ENCODE results near the gene LIPC. TPM values are rescaled to one million over a fixed set of nuclear protein-coding genes. Genes with fewer than 3 reads are reported as not detected.

LIPC gene
- total and polyA plus RNA-seq, 2 of the 4 experiments (the other 2 are of a cell fraction) = 0.07 TPM; not detected in 1

DNA sequence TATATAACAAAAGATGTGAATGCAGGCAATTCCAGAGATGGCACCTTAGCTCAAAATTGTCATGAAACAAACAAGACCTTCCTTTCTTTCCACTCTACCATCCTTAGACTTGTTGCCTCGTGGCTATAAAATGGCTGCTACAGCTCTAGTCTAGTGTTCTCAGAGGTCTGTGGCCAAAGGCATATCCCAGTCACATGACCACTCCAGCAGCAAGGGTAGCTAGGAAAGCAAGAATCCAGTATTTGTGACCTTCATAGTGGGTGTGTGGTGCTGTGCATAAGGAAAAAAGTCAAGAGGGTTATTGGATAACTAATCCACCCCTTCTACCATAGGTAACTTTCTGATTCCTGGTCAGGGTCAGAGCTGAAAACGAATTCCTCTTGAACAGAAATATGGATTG lies 27.1 kb upstream of the LIPC start:
- Histone ChIP-seq H2BK5ac (ENCODE audit: low read depth, low read length, poor library complexity, severe bottlenecking) (no peak overlapping the region), H4K20me1 (ENCODE audit: insufficient read depth, low read length) (no peaks in the 10 kb centered on the region), H3K27ac (ENCODE audit: insufficient read depth, low read length) (no peak overlapping the region), H3K27me3 (ENCODE audit: control insufficient read depth, insufficient read depth, low read length) (no peaks in the 10 kb centered on the region), H4K8ac (ENCODE audit: low read depth in 2 of 2, low read length in 2 of 2) (no peak overlapping the region), H2BK20ac (ENCODE audit: low read depth, low read length) (no peak overlapping the region), H3K23ac (ENCODE audit: low read depth, low read length) (no peak overlapping the region), H2AK5ac (ENCODE audit: low read depth, low read length) (no peak overlapping the region), H2AK9ac (replicated peaks; ENCODE audit: low read depth, low read length, poor library complexity) (no peak overlapping the region), H2BK120ac (ENCODE audit: low read depth, low read length) (no peak overlapping the region), H3K36me3 (ENCODE audit: control insufficient read depth, insufficient read depth, low read length) (no peaks in the 10 kb centered on the region), H3K4me2 (ENCODE audit: low read depth, low read length) (no peak overlapping the region), H3K4me3 (ENCODE audit: insufficient read depth, low read depth, low read length) (no peak overlapping the region), H3K9ac (ENCODE audit: low read depth, low read length) (no peak overlapping the region), H3K14ac (replicated peaks; ENCODE audit: low read depth, low read length) (no peak overlapping the region), H3K9me3 (ENCODE audit: control insufficient read depth, insufficient read depth, low read length) (no peaks in the 10 kb centered on the region), H3K9me1 (ENCODE audit: insufficient read depth, low read length) (no peaks in the 10 kb centered on the region), H3K18ac (ENCODE audit: low read depth, low read length) (no peak overlapping the region), H3K56ac (ENCODE audit: extremely low read depth, insufficient read depth, low read length) (no peak overlapping the region), H2BK15ac (ENCODE audit: low read depth, low read length) (no peak overlapping the region), H4K91ac (ENCODE audit: insufficient read depth, low read depth, low read length) (no peak overlapping the region), H3K4me1 (ENCODE audit: control insufficient read depth, insufficient read depth, low read length) (no peaks in the 10 kb centered on the region), H3K79me1 (ENCODE audit: low read depth in 1 of 2, low read length in 2 of 2) (no peaks in the 10 kb centered on the region), H3K4ac (ENCODE audit: low read depth, low read length) (no peak overlapping the region), H4K5ac (ENCODE audit: low read depth, low read length) (no peak overlapping the region), H2AFZ (replicated peaks; ENCODE audit: low read length, poor library complexity) (no peak overlapping the region)
- ATAC-seq (ENCODE audit: low read depth) = no peak
- BruUV-seq (replicated peaks) = no TSS peak
- CTCF ChIA-PET = no interaction called here
- dilution Hi-C loops (cut with HindIII; ENCODE audit: low sequenced_read_pairs, unreplicated experiment) (no loop called here), intact Hi-C loops (cut with micrococcal nuclease) (no loop called here), in situ Hi-C loops (cut with MboI; ENCODE audit: low sequenced_read_pairs) (no loop called here)
- no CpG with 5 or more reads among the region's 2 CpGs for WGBS, 2 experiments (ENCODE audit: extremely low coverage in 2 of 2, insufficient read length in 1 of 2)
- DNase-seq = no peak
- POLR2A ChIA-PET (ENCODE audit: unreplicated experiment) = no interaction called here
- TF ChIP-seq CTCF (conservative IDR thresholded peaks at IDR 0.05; ENCODE audit: low read depth, low read length) (no peak), MXI1 (IDR thresholded peaks at IDR 0.05; ENCODE audit: borderline replicate concordance, low read depth, low read length) (no peak), BHLHE40 (IDR thresholded peaks at IDR 0.05; ENCODE audit: low read depth, low read length) (no peak)

Measured in IMR-90 (cell line).